GM12875 (cell line): ENCODE data around the gene HJV.

ENCODE experiments used
- H3K4me3 ChIP-seq: one replicate; pipeline ENCODE4 v1.5.1; 2011; ENCODE audit warnings: low read depth, low read length, control low read depth
- TF ChIP-seq, protein P1 (sequence below): IDR thresholded peaks from 2 replicates; pipeline ENCODE4 v1.5.1; 2011; ENCODE audit warnings: low read depth, mild to moderate bottlenecking, control low read depth, inconsistent platforms, low read length, moderate library complexity, borderline replicate concordance; ENCODE audit not compliant: insufficient read depth

The HJV gene

DNA sequence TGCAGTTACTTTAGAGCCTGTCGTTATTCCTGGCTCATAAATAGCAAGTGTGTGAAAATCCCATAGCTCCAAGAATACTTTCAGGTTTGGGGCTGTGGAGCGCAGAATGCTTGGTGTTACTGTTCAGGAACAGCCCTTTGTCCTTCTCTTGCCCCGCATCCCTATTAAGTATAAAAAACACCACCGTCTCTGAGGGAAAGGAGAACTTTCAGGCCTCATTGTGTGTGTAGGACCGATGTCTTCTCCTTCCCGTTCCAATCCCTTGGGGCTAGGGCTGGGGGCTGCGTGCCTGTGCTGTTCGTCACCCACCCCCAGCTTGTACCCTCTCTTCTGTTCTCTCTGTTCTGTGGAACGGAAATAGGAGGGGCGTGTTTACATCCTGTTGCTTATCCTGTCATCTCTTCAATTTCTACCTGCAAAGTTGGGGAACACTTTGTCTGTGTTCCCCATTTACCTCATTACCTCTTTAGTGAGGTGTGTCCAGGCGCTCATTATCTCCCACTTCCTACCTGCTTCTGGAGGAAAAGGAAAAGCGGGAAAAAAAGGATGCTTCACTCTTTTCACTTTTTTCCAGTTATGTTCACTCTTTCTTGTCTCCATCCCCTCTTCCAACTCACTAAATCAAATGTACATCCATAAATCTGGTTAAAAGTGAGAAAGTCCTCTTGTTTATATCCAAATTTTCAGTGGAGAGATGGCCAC is 24.4 kb downstream of the HJV start:
- peak overlapping the region; percentile 81 for H3K4me3 ChIP-seq
- TF ChIP-seq, protein P1, sequence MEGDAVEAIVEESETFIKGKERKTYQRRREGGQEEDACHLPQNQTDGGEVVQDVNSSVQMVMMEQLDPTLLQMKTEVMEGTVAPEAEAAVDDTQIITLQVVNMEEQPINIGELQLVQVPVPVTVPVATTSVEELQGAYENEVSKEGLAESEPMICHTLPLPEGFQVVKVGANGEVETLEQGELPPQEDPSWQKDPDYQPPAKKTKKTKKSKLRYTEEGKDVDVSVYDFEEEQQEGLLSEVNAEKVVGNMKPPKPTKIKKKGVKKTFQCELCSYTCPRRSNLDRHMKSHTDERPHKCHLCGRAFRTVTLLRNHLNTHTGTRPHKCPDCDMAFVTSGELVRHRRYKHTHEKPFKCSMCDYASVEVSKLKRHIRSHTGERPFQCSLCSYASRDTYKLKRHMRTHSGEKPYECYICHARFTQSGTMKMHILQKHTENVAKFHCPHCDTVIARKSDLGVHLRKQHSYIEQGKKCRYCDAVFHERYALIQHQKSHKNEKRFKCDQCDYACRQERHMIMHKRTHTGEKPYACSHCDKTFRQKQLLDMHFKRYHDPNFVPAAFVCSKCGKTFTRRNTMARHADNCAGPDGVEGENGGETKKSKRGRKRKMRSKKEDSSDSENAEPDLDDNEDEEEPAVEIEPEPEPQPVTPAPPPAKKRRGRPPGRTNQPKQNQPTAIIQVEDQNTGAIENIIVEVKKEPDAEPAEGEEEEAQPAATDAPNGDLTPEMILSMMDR, result no peak

DNA sequence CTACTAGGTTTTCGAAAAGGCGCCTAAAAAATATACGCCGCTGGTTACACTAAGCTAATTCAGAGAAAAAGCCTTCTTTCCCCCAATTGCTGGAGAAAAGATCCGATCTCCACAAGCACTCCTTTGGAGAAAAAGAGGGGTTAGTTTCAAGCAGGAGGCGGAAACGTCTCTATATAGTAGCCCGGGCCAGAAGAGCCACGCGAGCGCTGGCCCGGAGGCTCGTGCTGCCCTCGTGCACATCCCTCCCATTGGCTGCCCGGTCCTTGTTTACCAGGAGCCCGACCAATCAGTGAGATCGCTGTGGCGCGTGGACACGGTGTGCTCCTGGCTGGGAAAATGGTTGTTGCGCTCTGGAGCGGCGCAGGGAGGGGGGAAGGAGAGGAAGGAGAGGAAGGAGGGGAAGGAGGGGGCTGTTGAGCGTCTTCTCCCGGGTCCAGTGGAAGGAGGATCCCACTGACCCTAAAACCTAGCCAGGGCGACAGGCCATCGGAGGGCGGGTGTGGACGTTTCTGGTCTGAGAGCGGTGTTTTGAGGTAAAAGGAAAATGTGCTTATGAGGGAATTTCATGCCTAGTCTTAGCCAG is 25.0 kb downstream of the HJV start, which contains the start of gene TXNIP:
Gene TXNIP, minus strand, starts transcription at position 147 of the 583 bp plus-strand sequence. CDS start 313 bp downstream, outside the sequence.
- H3K4me3 ChIP-seq, result peak within 1 kb of the TSS; percentile 81
- TF ChIP-seq, protein P1, result no peak

DNA sequence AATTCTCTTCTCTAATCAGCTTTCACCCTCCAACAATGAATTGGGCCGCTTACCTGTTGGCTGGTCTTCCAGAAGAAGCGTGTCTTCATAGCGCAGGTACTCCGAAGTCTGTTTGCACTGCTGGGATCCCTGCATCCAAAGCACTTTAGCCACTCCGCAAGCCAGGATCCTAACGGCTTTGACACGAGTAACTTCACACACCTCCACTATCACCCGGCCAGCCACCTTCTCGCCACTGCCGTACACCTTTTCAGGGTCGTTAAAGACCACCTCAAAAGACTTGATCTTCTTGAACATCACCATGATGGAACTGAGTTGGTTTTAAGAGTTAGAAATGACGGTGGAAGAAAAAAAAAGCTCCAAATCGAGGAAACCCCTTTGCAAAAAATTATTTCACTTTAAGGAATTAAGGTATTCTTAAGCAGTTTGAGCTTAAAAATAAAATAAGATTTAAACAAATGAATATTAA is 25.5 kb downstream of the HJV start:
- TF ChIP-seq, protein P1, result no peak
- peak overlapping the region; percentile 81 for H3K4me3 ChIP-seq

DNA sequence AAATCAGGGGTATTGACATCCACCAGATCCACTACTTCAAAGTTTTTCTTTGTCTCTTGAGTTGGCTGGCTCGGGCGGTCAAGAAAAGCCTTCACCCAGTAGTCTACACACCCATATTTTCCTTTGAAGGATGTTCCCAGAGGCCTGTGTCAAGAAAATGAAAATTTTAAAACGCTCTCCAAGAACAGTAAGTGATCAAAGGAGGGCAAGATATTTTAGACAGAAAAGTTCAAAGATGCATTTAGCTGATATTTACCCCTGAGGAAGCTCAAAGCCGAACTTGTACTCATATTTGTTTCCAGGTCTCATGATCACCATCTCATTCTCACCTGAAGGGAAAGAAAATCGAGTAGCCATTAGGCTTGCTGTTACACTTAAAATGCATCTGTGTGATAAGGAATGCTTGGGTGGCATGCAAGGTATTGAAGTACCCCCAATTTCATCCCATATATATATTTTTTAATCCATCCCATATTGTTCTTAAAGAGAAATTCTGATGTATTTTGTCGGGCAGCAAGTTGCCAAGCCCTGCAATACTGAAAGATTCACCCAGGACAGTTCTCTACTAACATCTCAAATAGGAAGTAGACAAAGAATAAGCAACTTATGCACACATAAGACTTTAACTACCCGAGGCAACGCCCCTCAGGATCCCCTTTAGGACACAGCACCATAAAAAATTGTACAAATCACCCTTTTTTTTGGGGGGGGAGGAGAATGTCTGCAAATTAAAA is 26.2 kb downstream of the HJV start:
- TF ChIP-seq, protein P1, result no peak
- peak overlapping the region; percentile 81 for H3K4me3 ChIP-seq

DNA sequence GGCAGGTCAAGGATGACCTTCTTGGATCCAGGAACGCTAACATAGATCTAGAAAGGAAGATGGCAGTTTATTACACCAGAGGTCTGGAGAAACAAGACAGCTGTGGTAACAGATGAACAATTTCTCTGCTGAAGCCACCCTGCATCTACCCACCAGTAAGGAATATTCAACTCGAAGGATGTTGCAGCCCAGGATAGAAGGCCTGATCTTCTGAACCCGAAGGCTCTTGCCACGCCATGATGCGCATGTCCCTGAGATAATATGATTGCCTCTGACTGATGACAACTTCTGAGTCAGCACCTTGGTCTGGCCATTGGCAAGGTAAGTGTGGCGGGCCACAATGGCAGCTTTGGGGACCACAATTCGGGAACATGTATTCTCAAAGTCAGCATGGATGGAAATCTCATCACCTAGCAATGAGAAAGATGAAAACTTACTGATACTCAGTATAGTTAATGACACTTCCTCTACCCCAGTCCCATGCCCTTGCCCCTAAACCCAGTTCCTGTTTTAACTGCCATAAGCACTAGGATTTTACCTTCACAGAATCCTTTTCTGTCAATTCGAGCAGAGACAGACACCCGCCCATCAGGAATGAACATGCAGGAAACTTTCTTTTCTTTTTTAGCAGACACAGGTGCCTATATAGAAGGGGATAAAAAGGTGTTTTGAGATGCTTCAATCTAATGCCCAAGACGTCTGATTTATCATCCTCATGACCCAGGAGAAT is 27.0 kb downstream of the HJV start:
- TF ChIP-seq, protein P1, result no peak

DNA sequence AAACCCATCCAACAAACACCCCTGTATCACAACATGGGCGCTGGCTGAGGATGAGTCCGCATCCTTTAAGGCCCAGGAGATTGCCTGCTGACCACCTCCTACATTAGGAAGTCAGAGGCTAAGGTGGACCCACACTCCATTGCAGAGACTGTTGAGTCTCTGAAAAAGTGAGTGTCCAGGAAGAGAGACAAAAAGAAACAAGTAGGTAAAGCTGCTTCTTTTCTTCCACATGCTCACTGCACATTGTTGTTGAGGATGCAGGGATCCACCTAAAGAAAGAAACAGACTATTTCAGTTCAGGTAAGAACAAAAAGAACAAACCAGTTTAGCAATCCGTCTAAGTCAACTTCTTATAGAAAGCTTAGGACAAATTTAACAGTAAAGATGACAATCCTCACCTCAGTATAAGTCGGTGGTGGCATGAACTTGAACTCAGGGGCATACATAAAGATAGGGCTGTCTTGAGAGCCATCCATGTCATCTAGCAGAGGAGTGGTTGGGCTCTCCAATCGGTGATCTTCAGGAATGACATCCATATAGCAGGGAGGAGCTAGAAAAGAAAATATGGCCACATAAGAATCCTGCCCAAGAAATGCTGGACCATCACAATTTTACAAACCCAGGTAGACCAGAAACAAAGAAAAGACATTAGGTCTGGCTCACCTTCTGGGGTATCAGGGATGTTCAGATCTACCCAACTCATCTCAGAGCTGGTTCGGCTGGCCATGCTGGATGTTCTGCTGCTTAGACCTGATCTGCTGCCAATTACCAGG is 27.7 kb downstream of the HJV start:
- peak overlapping the region; percentile 81 for H3K4me3 ChIP-seq
- TF ChIP-seq, protein P1, result no peak

More for the DNA sequence above, 27.0 kb downstream of the HJV start:
- H3K4me3 ChIP-seq, result peak overlapping the region; percentile 81
